ENCODE data around the gene FRMD3. TPM values are rescaled to one million over a fixed set of nuclear protein-coding genes. Genes with fewer than 3 reads are reported as not detected.

Gene FRMD3
- total and polyA plus RNA-seq, 7 donors = 8.5 to 182 (median 38.7) TPM

- intact Hi-C loops (cut with DNase I) = no loop called here
- Histone ChIP-seq H3K4me1 (no peaks in the 10 kb centered on the region), H3K27me3 (ENCODE audit: insufficient read depth in 3 of 3, low read length in 2 of 3) (no peaks in the 10 kb centered on the region), H3K27ac (no peak overlapping the region), H3K9me3 (no peaks in the 10 kb centered on the region), H3K4me3 (no peak overlapping the region), H3K36me3 (ENCODE audit: insufficient read depth in 1 of 2, low read depth in 1 of 2) (no peaks in the 10 kb centered on the region)
- DNase-seq (no peak), ATAC-seq (no peak)
- WGBS, 3 donors = 39 to 63% (median 50%) methylated on average over 2 of the region's 2 CpGs
- TF ChIP-seq CTCF (IDR thresholded peaks at IDR 0.05) = no peak
Observed at GRCh38 chr9:83317244-83317643, 221.0 kb downstream of the FRMD3 start.

- no peak for TF ChIP-seq CTCF (IDR thresholded peaks at IDR 0.05)
- intact Hi-C loops (cut with DNase I) = no loop called here
Observed at GRCh38 chr9:83315649-83316048, 222.6 kb downstream of the FRMD3 start.

GRCh38 chr9:83313781-83314180 lies 224.4 kb downstream of the FRMD3 start:
- H3K27ac ChIP-seq = no peak overlapping the region
- no peak overlapping the region for H3K4me3 ChIP-seq
- intact Hi-C loops (cut with DNase I) = no loop called here
- DNase-seq = no peak
- no peaks in the 10 kb centered on the region for H3K9me3 ChIP-seq
- H3K36me3 ChIP-seq (ENCODE audit: insufficient read depth in 1 of 2, low read depth in 1 of 2) = peaks cover 0 to 11% of the 10 kb centered on the region in 2 donors
- TF ChIP-seq CTCF (IDR thresholded peaks at IDR 0.05) = no peak
- no peak for ATAC-seq
- H3K4me1 ChIP-seq = no peaks in the 10 kb centered on the region
- WGBS, 3 donors = 48 to 82% (median 61%) methylated on average over 6 of the region's 6 CpGs
- no peaks in the 10 kb centered on the region for H3K27me3 ChIP-seq (ENCODE audit: insufficient read depth in 3 of 3, low read length in 2 of 3)

More at GRCh38 chr9:83315649-83316048, 222.6 kb downstream of the FRMD3 start:
- no peaks in the 10 kb centered on the region for H3K27me3 ChIP-seq (ENCODE audit: insufficient read depth in 3 of 3, low read length in 2 of 3)
- WGBS, 3 donors = 97 to 100% (median 99%) methylated on average over 4 of the region's 4 CpGs
- H3K27ac ChIP-seq = no peak overlapping the region
- H3K36me3 ChIP-seq (ENCODE audit: insufficient read depth in 1 of 2, low read depth in 1 of 2) = peaks cover 0 to 7% of the 10 kb centered on the region in 2 donors
- H3K9me3 ChIP-seq = no peaks in the 10 kb centered on the region
- no peak overlapping the region for H3K4me3 ChIP-seq
- no peak for ATAC-seq
- no peaks in the 10 kb centered on the region for H3K4me1 ChIP-seq
- DNase-seq = no peak

GRCh38 chr9:83312537-83312936 lies 225.7 kb downstream of the FRMD3 start:
- intact Hi-C loops (cut with DNase I) = no loop called here

More at GRCh38 chr9:83312537-83312936, 225.7 kb downstream of the FRMD3 start:
- Histone ChIP-seq H3K4me1 (no peaks in the 10 kb centered on the region), H3K4me3 (no peak overlapping the region), H3K9me3 (no peaks in the 10 kb centered on the region), H3K27ac (no peak overlapping the region), H3K36me3 (ENCODE audit: insufficient read depth in 1 of 2, low read depth in 1 of 2) (peaks cover 0 to 11% of the 10 kb centered on the region in 2 donors), H3K27me3 (ENCODE audit: insufficient read depth in 3 of 3, low read length in 2 of 3) (no peaks in the 10 kb centered on the region)
- ATAC-seq (no peak), DNase-seq (no peak)
- TF ChIP-seq CTCF (IDR thresholded peaks at IDR 0.05) = no peak
- 96 to 99% (median 97%) methylated on average over 11 of the region's 11 CpGs for WGBS, 3 donors
